WTC11 (cell line): ENCODE results near the gene ZBTB7C. TPM values are rescaled to one million over a fixed set of nuclear protein-coding genes. Genes with fewer than 3 reads are reported as not detected.

ENCODE experiments used
- ATAC-seq: fragments of 200-7000 bp; cut with Tn5 transposase; 2 replicates; pipeline ENCODE4 v1.10.0; 2021; ENCODE audit warnings: mild to moderate bottlenecking, moderate library complexity
- CTCF ChIA-PET: fragments of 300-600 bp; sonication (Branson Sonifier 250); formaldehyde crosslinking; loops from one replicate; lab custom pipeline; 2021; ENCODE audit warnings: antibody characterized with exemption; lab: Charles Lee
- POLR2A ChIA-PET: fragments of 350-600 bp; sonication (Branson Sonifier 250); formaldehyde crosslinking; loops from one replicate; lab custom pipeline; 2021; ENCODE audit warnings: antibody characterized with exemption; lab: Charles Lee
- DNase-seq: peaks from one replicate; pipeline ENCODE4 v3.0.0; 2021; ENCODE audit warnings: low spot score
- H3K27ac Mint-ChIP-seq: 2 replicates; pipeline ENCODE4 v1.8.0; 2021; ENCODE audit warnings: mixed read lengths
- H3K27me3 Mint-ChIP-seq: 2 replicates; pipeline ENCODE4 v1.8.0; 2021; ENCODE audit warnings: low read depth, mild to moderate bottlenecking, moderate library complexity, mixed read lengths
- H3K36me3 Mint-ChIP-seq: 2 replicates; pipeline ENCODE4 v1.8.0; 2021; ENCODE audit warnings: mixed read lengths
- H3K4me1 Mint-ChIP-seq: 2 replicates; pipeline ENCODE4 v1.8.0; 2022; ENCODE audit warnings: mixed read lengths
- H3K4me3 Mint-ChIP-seq: 2 replicates; pipeline ENCODE4 v1.8.0; 2021; ENCODE audit warnings: mild to moderate bottlenecking, moderate library complexity, mixed read lengths
- H3K9me3 Mint-ChIP-seq: 2 replicates; pipeline ENCODE4 v1.8.0; 2021; ENCODE audit warnings: mixed read lengths
- EMX1 ChIP-seq: fragments of 250-450 bp; sonication (Bioruptor Pico); IDR thresholded peaks from 2 replicates; pipeline ENCODE4 v1.8.0; 2021; ENCODE audit warnings: mild to moderate bottlenecking
- ETV6 ChIP-seq: sonication (generic); formaldehyde crosslinking; IDR thresholded peaks from 2 replicates; pipeline ENCODE4 v1.8.1; 2022; ENCODE audit warnings: mild to moderate bottlenecking, missing genetic modification reagents
- GABPB1 ChIP-seq: sonication (generic); formaldehyde crosslinking; IDR thresholded peaks from 2 replicates; pipeline ENCODE4 v1.8.1; 2023; ENCODE audit warnings: mild to moderate bottlenecking, missing genetic modification reagents
- GRHL2 ChIP-seq: fragments of 250-450 bp; sonication (Bioruptor Pico); IDR thresholded peaks from 2 replicates; pipeline ENCODE4 v1.8.0; 2022; ENCODE audit warnings: mild to moderate bottlenecking, moderate library complexity; ENCODE audit not compliant: insufficient replicate concordance, severe bottlenecking
- GTF2I ChIP-seq: fragments of 250-450 bp; sonication (Bioruptor Pico); conservative IDR thresholded peaks from 2 replicates; pipeline ENCODE4 v1.4.0; 2021; ENCODE audit warnings: mild to moderate bottlenecking
- HMGXB4 ChIP-seq: sonication (generic); formaldehyde crosslinking; IDR thresholded peaks from 2 replicates; pipeline ENCODE4 v1.8.1; 2023; ENCODE audit warnings: mild to moderate bottlenecking, moderate library complexity, missing genetic modification reagents
- JAZF1 ChIP-seq: fragments of 250-450 bp; sonication (Bioruptor Pico); IDR thresholded peaks from 2 replicates; pipeline ENCODE4 v1.9.0; 2021; ENCODE audit warnings: moderate library complexity, mild to moderate bottlenecking, inconsistent platforms
- MAX ChIP-seq: sonication (generic); formaldehyde crosslinking; IDR thresholded peaks from 2 replicates; pipeline ENCODE4 v1.8.0; 2022; ENCODE audit warnings: mild to moderate bottlenecking, missing genetic modification reagents
- MLX ChIP-seq: sonication (generic); formaldehyde crosslinking; IDR thresholded peaks from 2 replicates; pipeline ENCODE4 v1.8.1; 2023; ENCODE audit warnings: mild to moderate bottlenecking, missing genetic modification reagents, moderate library complexity
- MXD4 ChIP-seq: fragments of 250-450 bp; sonication (Bioruptor Pico); IDR thresholded peaks from 2 replicates; pipeline ENCODE4 v1.8.0; 2021; ENCODE audit warnings: mild to moderate bottlenecking, moderate library complexity, borderline replicate concordance
- NR2C2 ChIP-seq: sonication (generic); formaldehyde crosslinking; IDR thresholded peaks from 2 replicates; pipeline ENCODE4 v1.8.0; 2022; ENCODE audit warnings: mild to moderate bottlenecking, missing genetic modification reagents
- PRRX2 ChIP-seq: fragments of 250-450 bp; sonication (Bioruptor Pico); IDR thresholded peaks from 2 replicates; pipeline ENCODE4 v1.8.0; 2021; ENCODE audit warnings: mild to moderate bottlenecking
- SMAD3 ChIP-seq: sonication (generic); formaldehyde crosslinking; IDR thresholded peaks from 2 replicates; pipeline ENCODE4 v1.8.0; 2022; ENCODE audit warnings: missing genetic modification reagents, mild to moderate bottlenecking, borderline replicate concordance
- SP1 ChIP-seq: sonication (generic); formaldehyde crosslinking; conservative IDR thresholded peaks from 2 replicates; pipeline ENCODE4 v1.8.1; 2022; ENCODE audit warnings: missing genetic modification reagents
- TEAD4 ChIP-seq: sonication (generic); formaldehyde crosslinking; IDR thresholded peaks from 2 replicates; pipeline ENCODE4 v1.8.0; 2022; ENCODE audit warnings: mild to moderate bottlenecking, missing genetic modification reagents
- ZNF138 ChIP-seq: sonication (generic); formaldehyde crosslinking; conservative IDR thresholded peaks from 2 replicates; pipeline ENCODE4 v1.8.1; 2022; ENCODE audit warnings: mild to moderate bottlenecking, moderate library complexity, missing genetic modification reagents
- ZNF219 ChIP-seq: sonication (generic); formaldehyde crosslinking; IDR thresholded peaks from 2 replicates; pipeline ENCODE4 v1.8.0; 2023; ENCODE audit warnings: missing genetic modification reagents, mild to moderate bottlenecking, borderline replicate concordance
- ZNF232 ChIP-seq: sonication (generic); formaldehyde crosslinking; IDR thresholded peaks from 2 replicates; pipeline ENCODE4 v1.8.0; 2022; ENCODE audit warnings: mild to moderate bottlenecking, missing genetic modification reagents
- ZNF671 ChIP-seq: fragments of 250-450 bp; sonication (Bioruptor Pico); IDR thresholded peaks from 2 replicates; pipeline ENCODE4 v1.8.0; 2021; ENCODE audit warnings: mild to moderate bottlenecking
- total RNA-seq: library from RNA; stranded (reverse); gene quantifications from 3 replicates; pipeline ENCODE4 v1.2.3, GENCODE V29; 2021
- TF ChIP-seq, protein P1 (sequence below): sonication (generic); formaldehyde crosslinking; IDR thresholded peaks from 2 replicates; pipeline ENCODE4 v1.8.0; 2022; ENCODE audit warnings: mild to moderate bottlenecking, missing genetic modification reagents
- TF ChIP-seq, protein P2 (sequence below): fragments of 250-450 bp; sonication (Bioruptor Pico); IDR thresholded peaks from 2 replicates; pipeline ENCODE4 v1.9.0; 2021; ENCODE audit warnings: mild to moderate bottlenecking
- TF ChIP-seq, protein P3 (sequence below): fragments of 250-450 bp; sonication (Bioruptor Pico); conservative IDR thresholded peaks from 2 replicates; pipeline ENCODE4 v1.9.0; 2021; ENCODE audit warnings: mild to moderate bottlenecking
- TF ChIP-seq, protein P4 (sequence below): sonication (generic); formaldehyde crosslinking; IDR thresholded peaks from 2 replicates; pipeline ENCODE4 v1.8.1; 2023; ENCODE audit warnings: mild to moderate bottlenecking, missing genetic modification reagents, borderline replicate concordance

The ZBTB7C gene
- total RNA-seq, 1 experiment from 2014 or later: 0.48 TPM

DNA sequence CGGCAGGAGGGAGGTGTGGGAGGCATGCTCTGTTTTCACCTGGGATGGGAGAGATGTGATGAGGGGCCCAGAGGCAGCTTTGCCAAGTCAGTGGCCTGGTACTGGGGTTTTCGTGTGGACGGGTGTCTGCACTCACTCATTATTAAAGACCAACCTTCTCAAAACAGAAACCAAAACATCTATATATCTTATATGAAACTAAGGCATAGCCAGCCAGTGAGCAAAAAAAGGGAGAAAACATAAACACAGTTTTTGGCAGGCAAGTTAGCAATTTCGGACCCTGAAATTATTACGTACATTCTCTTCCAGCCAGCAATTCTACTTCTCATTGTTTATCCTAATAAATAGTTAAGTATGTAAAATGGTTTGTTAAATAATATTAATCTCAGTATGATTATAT lies 297.6 kb downstream of the ZBTB7C start:
- H3K36me3 Mint-ChIP-seq: no peaks in the 10 kb centered on the region
- peaks cover 29% of the 10 kb centered on the region for H3K4me1 Mint-ChIP-seq
- no peaks in the 10 kb centered on the region for H3K9me3 Mint-ChIP-seq
- ATAC-seq (no peak), DNase-seq (no peak)
- H3K4me3 Mint-ChIP-seq: no peak overlapping the region
- H3K27me3 Mint-ChIP-seq: peaks cover 6% of the 10 kb centered on the region
- POLR2A ChIA-PET: no interaction called here
- TF ChIP-seq MXD4 (CRISPR knock-in tag) (no peak), PRRX2 (CRISPR knock-in tag) (no peak), GABPB1 (CRISPR knock-in tag) (no peak), MLX (CRISPR knock-in tag) (no peak), NR2C2 (CRISPR knock-in tag) (no peak), ETV6 (no peak), MAX (CRISPR knock-in tag) (no peak), JAZF1 (CRISPR knock-in tag) (no peak), GTF2I (CRISPR knock-in tag) (no peak), ZNF232 (CRISPR knock-in tag) (no peak), ZNF671 (CRISPR knock-in tag) (no peak), SP1 (CRISPR knock-in tag) (no peak), ZNF219 (CRISPR knock-in tag) (no peak)
- TF ChIP-seq, protein P1, sequence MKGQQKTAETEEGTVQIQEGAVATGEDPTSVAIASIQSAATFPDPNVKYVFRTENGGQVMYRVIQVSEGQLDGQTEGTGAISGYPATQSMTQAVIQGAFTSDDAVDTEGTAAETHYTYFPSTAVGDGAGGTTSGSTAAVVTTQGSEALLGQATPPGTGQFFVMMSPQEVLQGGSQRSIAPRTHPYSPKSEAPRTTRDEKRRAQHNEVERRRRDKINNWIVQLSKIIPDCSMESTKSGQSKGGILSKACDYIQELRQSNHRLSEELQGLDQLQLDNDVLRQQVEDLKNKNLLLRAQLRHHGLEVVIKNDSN: no peak
- TF ChIP-seq, protein P2, sequence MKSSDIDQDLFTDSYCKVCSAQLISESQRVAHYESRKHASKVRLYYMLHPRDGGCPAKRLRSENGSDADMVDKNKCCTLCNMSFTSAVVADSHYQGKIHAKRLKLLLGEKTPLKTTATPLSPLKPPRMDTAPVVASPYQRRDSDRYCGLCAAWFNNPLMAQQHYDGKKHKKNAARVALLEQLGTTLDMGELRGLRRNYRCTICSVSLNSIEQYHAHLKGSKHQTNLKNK (CRISPR knock-in tag): no peak
- CTCF ChIA-PET: interaction anchor here (1.1 to 1.7 kb wide), 3 partner anchors 29 to 84 kb away, joined by 3 to 4 read pairs (median 3); no protein-coding TSS in a partner anchor
- no peak overlapping the region for H3K27ac Mint-ChIP-seq

DNA sequence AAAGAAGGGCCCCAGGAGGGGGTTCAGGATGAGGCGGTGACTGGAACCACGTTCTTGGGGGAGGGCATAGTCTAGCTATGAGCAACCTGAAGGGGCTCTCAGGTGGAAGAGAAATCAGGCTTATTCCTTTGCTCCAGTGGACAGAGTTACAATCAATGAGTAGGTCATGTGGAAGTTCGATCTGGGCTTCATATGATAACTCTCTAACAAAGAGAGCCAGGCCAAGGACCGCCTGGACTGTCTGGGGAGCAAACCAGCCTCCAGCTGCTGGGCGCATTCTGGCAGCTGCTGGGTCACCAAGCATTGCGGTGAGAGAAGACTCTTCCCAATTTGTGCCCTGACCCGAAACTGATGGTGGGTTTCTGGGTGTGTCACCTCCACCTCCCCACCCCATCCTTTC lies 298.4 kb downstream of the ZBTB7C start:
- CTCF ChIA-PET: interaction anchor here (1.1 to 1.7 kb wide), 3 partner anchors 29 to 83 kb away, joined by 3 to 4 read pairs (median 3); no protein-coding TSS in a partner anchor

More for the DNA sequence above, 298.4 kb downstream of the ZBTB7C start:
- H3K27ac Mint-ChIP-seq: no peak overlapping the region
- H3K27me3 Mint-ChIP-seq: peaks cover 6% of the 10 kb centered on the region
- ATAC-seq (no peak), DNase-seq (no peak)
- no peaks in the 10 kb centered on the region for H3K36me3 Mint-ChIP-seq
- H3K4me1 Mint-ChIP-seq: peaks cover 37% of the 10 kb centered on the region
- POLR2A ChIA-PET: interaction anchor here (0.6 kb wide), 1 partner anchor 50 kb away, joined by 3 read pairs; no protein-coding TSS in a partner anchor
- no peak for TF ChIP-seq HMGXB4 (CRISPR knock-in tag)
- TF ChIP-seq, protein P3, sequence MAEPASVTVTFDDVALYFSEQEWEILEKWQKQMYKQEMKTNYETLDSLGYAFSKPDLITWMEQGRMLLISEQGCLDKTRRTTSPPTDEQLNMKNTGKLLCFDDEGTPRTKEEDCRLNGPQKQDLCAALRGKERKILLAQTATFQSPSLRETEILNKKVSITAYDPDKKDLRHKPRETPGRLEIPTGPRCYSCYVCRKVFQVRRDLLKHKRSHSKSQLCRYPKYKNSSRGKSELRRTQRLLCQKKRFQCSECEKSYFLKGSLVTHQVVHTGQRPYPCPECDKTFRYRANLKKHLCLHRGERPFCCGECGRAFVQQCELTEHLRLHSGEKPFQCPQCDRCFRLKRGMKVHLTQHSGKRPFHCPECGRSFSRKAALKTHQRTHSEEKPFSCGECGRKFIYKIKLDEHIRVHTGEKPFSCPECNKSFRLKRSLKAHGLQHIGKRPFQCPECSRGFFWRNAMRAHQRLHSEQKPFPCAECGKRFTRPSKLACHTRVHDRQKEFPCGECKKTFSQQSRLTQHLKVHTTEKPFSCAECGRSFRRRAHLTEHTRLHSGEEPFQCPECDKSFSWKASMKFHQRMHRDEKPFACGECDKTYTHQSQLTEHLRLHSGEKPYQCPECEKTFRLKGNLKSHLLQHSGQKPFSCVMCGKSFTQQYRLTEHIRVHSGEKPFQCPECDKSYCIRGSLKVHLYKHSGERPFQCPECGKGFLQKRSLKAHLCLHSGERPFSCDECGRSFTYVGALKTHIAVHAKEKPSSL (CRISPR knock-in tag): no peak
- TF ChIP-seq, protein P4, sequence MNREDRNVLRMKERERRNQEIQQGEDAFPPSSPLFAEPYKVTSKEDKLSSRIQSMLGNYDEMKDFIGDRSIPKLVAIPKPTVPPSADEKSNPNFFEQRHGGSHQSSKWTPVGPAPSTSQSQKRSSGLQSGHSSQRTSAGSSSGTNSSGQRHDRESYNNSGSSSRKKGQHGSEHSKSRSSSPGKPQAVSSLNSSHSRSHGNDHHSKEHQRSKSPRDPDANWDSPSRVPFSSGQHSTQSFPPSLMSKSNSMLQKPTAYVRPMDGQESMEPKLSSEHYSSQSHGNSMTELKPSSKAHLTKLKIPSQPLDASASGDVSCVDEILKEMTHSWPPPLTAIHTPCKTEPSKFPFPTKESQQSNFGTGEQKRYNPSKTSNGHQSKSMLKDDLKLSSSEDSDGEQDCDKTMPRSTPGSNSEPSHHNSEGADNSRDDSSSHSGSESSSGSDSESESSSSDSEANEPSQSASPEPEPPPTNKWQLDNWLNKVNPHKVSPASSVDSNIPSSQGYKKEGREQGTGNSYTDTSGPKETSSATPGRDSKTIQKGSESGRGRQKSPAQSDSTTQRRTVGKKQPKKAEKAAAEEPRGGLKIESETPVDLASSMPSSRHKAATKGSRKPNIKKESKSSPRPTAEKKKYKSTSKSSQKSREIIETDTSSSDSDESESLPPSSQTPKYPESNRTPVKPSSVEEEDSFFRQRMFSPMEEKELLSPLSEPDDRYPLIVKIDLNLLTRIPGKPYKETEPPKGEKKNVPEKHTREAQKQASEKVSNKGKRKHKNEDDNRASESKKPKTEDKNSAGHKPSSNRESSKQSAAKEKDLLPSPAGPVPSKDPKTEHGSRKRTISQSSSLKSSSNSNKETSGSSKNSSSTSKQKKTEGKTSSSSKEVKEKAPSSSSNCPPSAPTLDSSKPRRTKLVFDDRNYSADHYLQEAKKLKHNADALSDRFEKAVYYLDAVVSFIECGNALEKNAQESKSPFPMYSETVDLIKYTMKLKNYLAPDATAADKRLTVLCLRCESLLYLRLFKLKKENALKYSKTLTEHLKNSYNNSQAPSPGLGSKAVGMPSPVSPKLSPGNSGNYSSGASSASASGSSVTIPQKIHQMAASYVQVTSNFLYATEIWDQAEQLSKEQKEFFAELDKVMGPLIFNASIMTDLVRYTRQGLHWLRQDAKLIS (CRISPR knock-in tag): no peak
- no peak for TF ChIP-seq ZNF671 (CRISPR knock-in tag)
- TF ChIP-seq ZNF138 (CRISPR knock-in tag): no peak
- TF ChIP-seq SMAD3 (CRISPR knock-in tag): no peak
- TF ChIP-seq TEAD4 (CRISPR knock-in tag): no peak
- no peak for TF ChIP-seq MAX (CRISPR knock-in tag)
- no peak for TF ChIP-seq MXD4 (CRISPR knock-in tag)
- TF ChIP-seq GRHL2 (CRISPR knock-in tag): no peak
- no peak for TF ChIP-seq EMX1 (CRISPR knock-in tag)
- TF ChIP-seq, protein P1: no peak
- TF ChIP-seq ZNF232 (CRISPR knock-in tag): no peak
- no peaks in the 10 kb centered on the region for H3K9me3 Mint-ChIP-seq
- no peak overlapping the region for H3K4me3 Mint-ChIP-seq
